H1 (cell line): ENCODE results near the gene FARS2. TPM values are rescaled to one million over a fixed set of nuclear protein-coding genes. Genes with fewer than 3 reads are reported as not detected.

Source experiments
- CTCF ChIA-PET: fragments of 300-600 bp; sonication (Branson Sonifier 250); formaldehyde crosslinking; loops from one replicate; lab custom pipeline; 2021; ENCODE audit not compliant: partially characterized antibody; lab: Charles Lee
- POLR2A ChIA-PET: fragments of 300-600 bp; sonication (Branson Sonifier 250); formaldehyde crosslinking; loops from one replicate; lab custom pipeline; 2021; ENCODE audit warnings: inconsistent platforms; ENCODE audit not compliant: partially characterized antibody; lab: Charles Lee
- DNase-seq, 2 experiments: peaks; one replicate each; pipeline versions ENCODE4 v3.0.0 to v3.0.0-alpha.2; 2010 to 2022; ENCODE audit warnings: low spot score in 2 of 2, low read depth in 1 of 2, mixed read lengths in 1 of 2
- FAIRE-seq: peaks from 2 replicates; lab custom pipeline; 2011; peaks lifted over from hg19 to GRCh38; lab: Jason Lieb, UNC
- H2AFZ ChIP-seq: 2 replicates; pipeline ENCODE4 v1.8.1; 2012; ENCODE audit warnings: low read length, inconsistent platforms
- H2AK5ac ChIP-seq: 2 replicates; pipeline ENCODE4 v1.6.1; 2013; ENCODE audit warnings: low read depth, low read length
- H2BK120ac ChIP-seq: replicated peaks from 2 replicates; pipeline ENCODE3; 2013; ENCODE audit warnings: low read depth, low read length, inconsistent platforms
- H2BK12ac ChIP-seq: 2 replicates; pipeline ENCODE4 v1.6.1; 2013; ENCODE audit warnings: low read depth, low read length
- H2BK15ac ChIP-seq: 2 replicates; pipeline ENCODE4 v1.6.1; 2013; ENCODE audit warnings: low read length
- H2BK20ac ChIP-seq: 2 replicates; pipeline ENCODE4 v1.6.1; 2013; ENCODE audit warnings: low read length
- H2BK5ac ChIP-seq: 2 replicates; pipeline ENCODE4 v1.6.1; 2013; ENCODE audit warnings: low read depth, low read length
- H3K14ac ChIP-seq: 2 replicates; pipeline ENCODE4 v1.6.1; 2013; ENCODE audit warnings: inconsistent platforms; ENCODE audit not compliant: insufficient read length
- H3K18ac ChIP-seq: 2 replicates; pipeline ENCODE4 v1.6.1; 2013; ENCODE audit warnings: low read length; ENCODE audit errors: extremely low read depth
- H3K23ac ChIP-seq: 2 replicates; pipeline ENCODE4 v1.6.1; 2013; ENCODE audit warnings: inconsistent platforms; ENCODE audit not compliant: insufficient read length
- H3K23me2 ChIP-seq: 2 replicates; pipeline ENCODE4 v1.6.1; 2013; ENCODE audit warnings: low read depth, low read length
- H3K27ac ChIP-seq: 2 replicates; pipeline ENCODE4 v1.6.1; 2011; ENCODE audit warnings: low read depth, low read length, inconsistent platforms
- H3K27me3 ChIP-seq, 4 experiments: replicated peaks in 1 of 4; 1 replicate in 1 of 4; 2 replicates in 3 of 4; pipeline versions ENCODE4 v1.6.1 to v1.8.1; 2011 to 2013; ENCODE audit warnings: low read length in 3 of 4, mild to moderate bottlenecking in 3 of 4, inconsistent platforms in 2 of 4, mixed read lengths in 2 of 4, moderate library complexity in 1 of 4; ENCODE audit not compliant: control insufficient read depth in 3 of 4, insufficient read depth in 3 of 4; ENCODE audit errors: extremely low read depth in 1 of 4
- H3K36me3 ChIP-seq, 4 experiments: 2 replicates each; pipeline versions ENCODE4 v1.6.1 to v1.8.1; 2011 to 2013; ENCODE audit warnings: mild to moderate bottlenecking in 4 of 4, low read length in 3 of 4, moderate library complexity in 2 of 4, control low read depth in 1 of 4, inconsistent platforms in 1 of 4; ENCODE audit not compliant: insufficient read depth in 4 of 4, control insufficient read depth in 2 of 4
- H3K4ac ChIP-seq: replicated peaks from 2 replicates; pipeline ENCODE3; 2013; ENCODE audit warnings: low read length, low read depth, mixed read lengths, inconsistent platforms; ENCODE audit not compliant: insufficient read length
- H3K4me1 ChIP-seq, 4 experiments: replicated peaks in 1 of 4; 1 replicate in 1 of 4; 2 replicates in 3 of 4; pipeline versions ENCODE4 v1.6.1 to v1.8.1; 2011 to 2013; ENCODE audit warnings: low read length in 3 of 4, inconsistent platforms in 2 of 4, mixed read lengths in 1 of 4; ENCODE audit not compliant: insufficient read depth in 4 of 4, control insufficient read depth in 3 of 4
- H3K4me2 ChIP-seq, 2 experiments: 2 replicates each; pipeline versions ENCODE4 v1.6.1 to v1.8.1; 2011 to 2013; ENCODE audit warnings: low read depth in 2 of 2, low read length in 2 of 2, control low read depth in 1 of 2, inconsistent platforms in 1 of 2, mild to moderate bottlenecking in 1 of 2; ENCODE audit not compliant: insufficient read depth in 1 of 2
- H3K4me3 ChIP-seq, 4 experiments: fragments of 200-600, 300-600 bp in 1 of 4; sonication (generic), shearing (Covaris generic), sonication (Bioruptor Twin) in 1 of 4; 2 replicates each; pipeline versions ENCODE4 v1.5.1 to v1.8.1; 2011 to 2016; ENCODE audit warnings: low read length in 4 of 4, low read depth in 3 of 4, control low read depth in 2 of 4, inconsistent platforms in 2 of 4, mild to moderate bottlenecking in 2 of 4, mixed read lengths in 1 of 4, moderate library complexity in 1 of 4; ENCODE audit not compliant: insufficient read depth in 2 of 4; ENCODE audit errors: extremely low read depth in 1 of 4
- H3K56ac ChIP-seq: replicated peaks from 2 replicates; pipeline ENCODE3; 2013; ENCODE audit warnings: low read depth, mild to moderate bottlenecking, mixed read lengths, low read length, inconsistent platforms; ENCODE audit not compliant: insufficient read length
- H3K79me1 ChIP-seq: 2 replicates; pipeline ENCODE4 v1.6.1; 2013; ENCODE audit warnings: low read depth, low read length, control low read depth
- H3K79me2 ChIP-seq, 2 experiments: 2 replicates each; pipeline versions ENCODE4 v1.6.1 to v1.8.1; 2012 to 2013; ENCODE audit warnings: low read length in 2 of 2, mild to moderate bottlenecking in 2 of 2, inconsistent platforms in 1 of 2; ENCODE audit not compliant: insufficient read depth in 2 of 2, control insufficient read depth in 1 of 2
- H3K9ac ChIP-seq, 4 experiments: replicated peaks in 1 of 4; 1 replicate in 1 of 4; 2 replicates in 3 of 4; pipeline versions ENCODE4 v1.6.1 to v1.8.1; 2011 to 2013; ENCODE audit warnings: low read depth in 3 of 4, low read length in 3 of 4, control low read depth in 2 of 4, mild to moderate bottlenecking in 2 of 4, moderate library complexity in 2 of 4, inconsistent platforms in 1 of 4; ENCODE audit errors: extremely low read depth in 1 of 4
- H3K9me3 ChIP-seq, 2 experiments: 2 replicates each; pipeline versions ENCODE4 v1.6.1 to v1.8.1; 2012 to 2013; ENCODE audit warnings: mild to moderate bottlenecking in 2 of 2, moderate library complexity in 2 of 2, control low read depth in 1 of 2, inconsistent platforms in 1 of 2, low read depth in 1 of 2, low read length in 1 of 2, mixed read lengths in 1 of 2; ENCODE audit not compliant: insufficient read depth in 2 of 2
- H4K20me1 ChIP-seq, 2 experiments: replicated peaks in 1 of 2; 2 replicates each; pipeline versions ENCODE3 to v1.8.1; 2011 to 2013; ENCODE audit warnings: inconsistent platforms in 2 of 2, low read length in 2 of 2, mild to moderate bottlenecking in 1 of 2; ENCODE audit not compliant: insufficient read depth in 2 of 2, control insufficient read depth in 1 of 2
- H4K5ac ChIP-seq: 2 replicates; pipeline ENCODE4 v1.6.1; 2013; ENCODE audit warnings: low read length, low read depth, mixed read lengths, inconsistent platforms; ENCODE audit not compliant: insufficient read length
- H4K8ac ChIP-seq: 2 replicates; pipeline ENCODE4 v1.8.0; 2013; ENCODE audit warnings: mild to moderate bottlenecking, moderate library complexity, low read length, inconsistent platforms; ENCODE audit not compliant: insufficient read depth; ENCODE audit errors: extremely low read depth
- H4K91ac ChIP-seq: replicated peaks from 2 replicates; pipeline ENCODE3; 2013; ENCODE audit warnings: low read length, mixed read lengths, inconsistent platforms; ENCODE audit not compliant: insufficient read length
- ASH2L ChIP-seq: fragments of 200-600, 300-600 bp; sonication (generic); IDR thresholded peaks from one replicate; pipeline ENCODE4 v1.7.1; 2017; ENCODE audit warnings: low read length
- BRCA1 ChIP-seq: IDR thresholded peaks from 2 replicates; pipeline ENCODE4 v1.6.1; 2012; ENCODE audit warnings: low read depth, low read length, improper control_type of control experiment
- CBX5 ChIP-seq: fragments of 300-800, 300-1000 bp; sonication (generic); IDR thresholded peaks from 2 replicates; pipeline ENCODE4 v1.7.1; 2016; ENCODE audit warnings: antibody characterized with exemption, low read length, low read depth
- EP300 ChIP-seq, 2 experiments: IDR thresholded peaks; 1 replicate in 1 of 2; 2 replicates in 1 of 2; pipeline ENCODE4 v1.6.1; 2011 to 2012; ENCODE audit warnings: low read depth in 2 of 2, low read length in 2 of 2, mild to moderate bottlenecking in 2 of 2, borderline replicate concordance in 1 of 2, inconsistent platforms in 1 of 2, moderate library complexity in 1 of 2
- NANOG ChIP-seq: IDR thresholded peaks from 2 replicates; pipeline ENCODE4 v1.6.1; 2011; ENCODE audit warnings: low read length, low read depth, mild to moderate bottlenecking, inconsistent platforms; ENCODE audit not compliant: insufficient read depth, poor library complexity, severe bottlenecking
- RNF2 ChIP-seq: fragments of 200-900, 300-1000 bp; sonication (generic); IDR thresholded peaks from 2 replicates; pipeline ENCODE4 v1.7.1; 2016; ENCODE audit warnings: borderline replicate concordance, low read depth, mild to moderate bottlenecking, antibody characterized with exemption, low read length; ENCODE audit not compliant: poor library complexity, severe bottlenecking; ENCODE audit errors: missing control alignments
- SAP30 ChIP-seq: fragments of 300-600 bp; sonication (generic); IDR thresholded peaks from 2 replicates; pipeline ENCODE4 v1.7.1; 2012; ENCODE audit warnings: low read length, moderate library complexity, mild to moderate bottlenecking, inconsistent platforms; ENCODE audit not compliant: insufficient read depth, insufficient replicate concordance
- SIRT6 ChIP-seq: IDR thresholded peaks from one replicate; pipeline ENCODE4 v1.7.1; 2012; ENCODE audit warnings: low read length, inconsistent platforms
- WGBS, 2 experiments: shearing (Covaris generic) in 1 of 2; methylation state at CpG; one replicate each; pipeline versions ENCODE4 v1.1.6 to v1.1.7; 2013 to 2015; ENCODE audit warnings: low lambda C conversion rate in 2 of 2, mixed read lengths in 2 of 2, inconsistent platforms in 1 of 2, low coverage in 1 of 2, missing lambda C conversion rate in 1 of 2; ENCODE audit not compliant: insufficient replicate concordance in 2 of 2, insufficient coverage in 1 of 2, insufficient read length in 1 of 2; ENCODE audit errors: extremely low coverage in 1 of 2, missing lambda C conversion rate in 1 of 2; 5-methylcytosine and 5-hydroxymethylcytosine counted together
- polyA plus RNA-seq, 7 experiments: library from polyadenylated mRNA; depleted of rRNA in 3 of 7; stranded (reverse) in 5 of 7; unstranded in 2 of 7; fragments of >200 nt in 5 of 7; fragments of 200-250 nt in 2 of 7; gene quantifications; 1 replicate in 5 of 7; 2 replicates in 1 of 7; 4 replicates in 1 of 7; pipeline versions ENCODE4 v1.2.1 to v1.2.3, GENCODE V29; 2011 to 2013; ENCODE audit warnings: missing spikeins in 2 of 7, mixed read lengths in 2 of 7
- total RNA-seq: library from RNA; stranded (reverse); fragmentation: NEBNext Ultra II Directional; extraction: Animal tissue kit (Norgen Biotek cat#: 25700); gene quantifications from 2 replicates; pipeline ENCODE4 v1.2.1, GENCODE V29; 2021
- TF ChIP-seq, protein P1 (sequence below): IDR thresholded peaks from 2 replicates; pipeline ENCODE4 v1.6.1; 2011; ENCODE audit warnings: low read length, improper control_type of control experiment
- TF ChIP-seq, protein P2 (sequence below): IDR thresholded peaks from 2 replicates; pipeline ENCODE4 v1.6.1; 2012; ENCODE audit warnings: inconsistent platforms
- TF ChIP-seq, protein P3 (sequence below): IDR thresholded peaks from 2 replicates; pipeline ENCODE4 v1.6.1; 2011; ENCODE audit warnings: low read depth, mild to moderate bottlenecking, low read length; ENCODE audit not compliant: insufficient read depth

FARS2 gene
- total and polyA plus RNA-seq, 2 of the 8 experiments (the other 6 are each of a cell fraction or from before 2014, with no cell fraction given) = 11.7 to 14.4 TPM

DNA sequence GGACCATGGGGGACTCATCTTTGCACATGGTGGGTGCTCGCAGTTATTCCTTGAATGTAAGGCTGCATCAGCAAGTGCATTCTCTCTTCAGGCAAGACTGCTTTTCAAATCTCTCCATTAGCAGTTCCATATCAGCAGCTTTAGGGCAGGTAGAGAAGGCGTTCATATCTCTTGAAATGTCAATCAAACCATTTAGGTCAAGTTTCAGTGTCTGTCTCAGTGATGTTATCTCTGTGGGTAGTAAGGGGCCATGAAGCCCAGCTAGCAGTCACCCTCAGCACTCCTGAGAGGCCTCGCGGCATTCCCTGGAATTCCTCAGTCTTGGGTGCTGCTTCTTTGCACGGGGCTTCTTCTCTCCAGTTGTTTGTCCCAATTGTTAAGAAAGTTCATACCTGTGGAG lies 24.2 kb downstream of the FARS2 start:
- no peak for DNase-seq
- H2BK12ac ChIP-seq = no peak overlapping the region
- no peaks in the 10 kb centered on the region; a peak in 1 of 4 replicates for H3K79me2 ChIP-seq
- H3K23ac ChIP-seq = no peak overlapping the region
- H3K4me3 ChIP-seq = no peak overlapping the region
- no peak overlapping the region for H3K4me2 ChIP-seq
- no peak overlapping the region for H4K5ac ChIP-seq
- no peak overlapping the region for H3K18ac ChIP-seq
- H3K36me3 ChIP-seq = no peaks in the 10 kb centered on the region
- peaks cover 0 to 7% (median 2%) of the 10 kb centered on the region in 4 experiments; a peak in 3 of 7 replicates for H3K4me1 ChIP-seq
- no peaks in the 10 kb centered on the region for H3K23me2 ChIP-seq
- H3K27me3 ChIP-seq = no peaks in the 10 kb centered on the region
- H3K79me1 ChIP-seq = peaks cover 8% of the 10 kb centered on the region; the same call in 1 of the 2 replicates
- no peak overlapping the region for H2BK15ac ChIP-seq
- no peaks in the 10 kb centered on the region for H3K9me3 ChIP-seq
- no peak overlapping the region for H2AFZ ChIP-seq
- H2BK5ac ChIP-seq = no peak overlapping the region
- ChIA-PET CTCF (interaction anchor here (0.6 to 2.7 kb wide), 6 partner anchors 9 to 917 kb away, joined by 3 to 8 read pairs (median 3); no protein-coding TSS in a partner anchor), POLR2A (interaction anchor here (0.9 to 1.1 kb wide), 2 partner anchors 22 to 26 kb away, joined by 3 read pairs; no protein-coding TSS in a partner anchor)
- H2BK120ac ChIP-seq = no peak overlapping the region
- no peak overlapping the region for H3K4ac ChIP-seq
- no peak overlapping the region for H2BK20ac ChIP-seq
- no peak overlapping the region for H3K56ac ChIP-seq
- 90% methylated on average over 5 of the region's 5 CpGs; no CpG with 5 or more reads in 1 of the 2 experiments for WGBS, 2 experiments
- no peak overlapping the region for H3K27ac ChIP-seq
- H3K14ac ChIP-seq = no peak overlapping the region
- no peaks in the 10 kb centered on the region for H4K20me1 ChIP-seq
- H4K91ac ChIP-seq = no peak overlapping the region
- FAIRE-seq = no peak
- H4K8ac ChIP-seq = no peak overlapping the region
- no peak overlapping the region for H2AK5ac ChIP-seq
- H3K9ac ChIP-seq = no peak overlapping the region
- TF ChIP-seq EP300 (IDR thresholded peaks at IDR 0.05; ENCODE audit: borderline replicate concordance in 1 of 2, low read depth in 2 of 2, low read length in 2 of 2) (no peak), ASH2L (no peak), CBX5 (no peak), SIRT6 (no peak), SAP30 (no peak), BRCA1 (no peak), NANOG (no peak), RNF2 (no peak)
- TF ChIP-seq, protein P1, sequence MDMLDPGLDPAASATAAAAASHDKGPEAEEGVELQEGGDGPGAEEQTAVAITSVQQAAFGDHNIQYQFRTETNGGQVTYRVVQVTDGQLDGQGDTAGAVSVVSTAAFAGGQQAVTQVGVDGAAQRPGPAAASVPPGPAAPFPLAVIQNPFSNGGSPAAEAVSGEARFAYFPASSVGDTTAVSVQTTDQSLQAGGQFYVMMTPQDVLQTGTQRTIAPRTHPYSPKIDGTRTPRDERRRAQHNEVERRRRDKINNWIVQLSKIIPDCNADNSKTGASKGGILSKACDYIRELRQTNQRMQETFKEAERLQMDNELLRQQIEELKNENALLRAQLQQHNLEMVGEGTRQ = no peak
- TF ChIP-seq, protein P2, sequence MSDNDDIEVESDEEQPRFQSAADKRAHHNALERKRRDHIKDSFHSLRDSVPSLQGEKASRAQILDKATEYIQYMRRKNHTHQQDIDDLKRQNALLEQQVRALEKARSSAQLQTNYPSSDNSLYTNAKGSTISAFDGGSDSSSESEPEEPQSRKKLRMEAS = no peak
- TF ChIP-seq, protein P3, sequence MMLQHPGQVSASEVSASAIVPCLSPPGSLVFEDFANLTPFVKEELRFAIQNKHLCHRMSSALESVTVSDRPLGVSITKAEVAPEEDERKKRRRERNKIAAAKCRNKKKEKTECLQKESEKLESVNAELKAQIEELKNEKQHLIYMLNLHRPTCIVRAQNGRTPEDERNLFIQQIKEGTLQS = no peak
